Panc1 (cell line): ENCODE measurements around the gene JOSD1. TPM values are rescaled to one million over a fixed set of nuclear protein-coding genes. Genes with fewer than 3 reads are reported as not detected.

Source experiments
- ATAC-seq: fragments of 200-7000 bp; cut with Tn5 transposase; 2 replicates; pipeline ENCODE4 v1.9.1; 2020; ENCODE audit warnings: mild to moderate bottlenecking, moderate library complexity
- BruUV-seq: library from RNA; stranded (reverse); fragments of 400-500 nt; replicated peaks from 2 replicates; lab custom pipeline; 2021; lab: Mats Ljungman, UMichigan
- CTCF ChIA-PET: fragments of 300-600 bp; sonication (Branson Sonifier 250); formaldehyde crosslinking; loops from one replicate; lab custom pipeline; 2022; ENCODE audit warnings: antibody characterized with exemption; lab: Charles Lee
- POLR2A ChIA-PET: fragments of 300-600 bp; sonication (Branson Sonifier 250); formaldehyde crosslinking; loops from one replicate; lab custom pipeline; 2022; ENCODE audit warnings: antibody characterized with exemption; lab: Charles Lee
- DNase-seq: peaks from one replicate; pipeline ENCODE4 v3.0.0-alpha.2; 2010; ENCODE audit warnings: low read depth, low spot score
- H3K27ac ChIP-seq: 2 replicates; pipeline ENCODE4 v1.5.1; 2011; ENCODE audit warnings: mild to moderate bottlenecking, low read length, inconsistent platforms
- H3K27me3 ChIP-seq: fragments of 200-500 bp; sonication (Bioruptor generic); 2 replicates; pipeline ENCODE4 v1.6.0; 2014; ENCODE audit warnings: low read length, inconsistent platforms; ENCODE audit not compliant: control insufficient read depth, insufficient read depth
- H3K36me3 ChIP-seq: fragments of 200-500 bp; sonication (Bioruptor generic); 2 replicates; pipeline ENCODE4 v1.5.1; 2014; ENCODE audit warnings: inconsistent platforms, mild to moderate bottlenecking, low read length, moderate library complexity; ENCODE audit not compliant: control insufficient read depth, insufficient read depth
- H3K4me1 ChIP-seq: 2 replicates; pipeline ENCODE4 v1.5.1; 2011; ENCODE audit warnings: inconsistent platforms, mild to moderate bottlenecking, low read length, moderate library complexity; ENCODE audit not compliant: control insufficient read depth, insufficient read depth
- H3K4me3 ChIP-seq, 2 experiments: 2 replicates each; pipeline ENCODE4 v1.5.1; 2011 to 2012; ENCODE audit warnings: low read depth in 2 of 2, low read length in 2 of 2, mild to moderate bottlenecking in 2 of 2, inconsistent platforms in 1 of 2, moderate library complexity in 1 of 2
- H3K9me3 ChIP-seq: fragments of 200-500 bp; sonication (Bioruptor generic); 2 replicates; pipeline ENCODE4 v1.5.1; 2014; ENCODE audit warnings: low read depth, mild to moderate bottlenecking, inconsistent platforms, low read length, moderate library complexity; ENCODE audit not compliant: control insufficient read depth, insufficient read depth
- POLR2AphosphoS5 ChIP-seq: IDR thresholded peaks from 2 replicates; pipeline ENCODE4 v1.6.1; 2012; ENCODE audit warnings: mild to moderate bottlenecking, low read depth, low read length, moderate library complexity
- SIN3A ChIP-seq: IDR thresholded peaks from 2 replicates; pipeline ENCODE4 v1.6.1; 2012; ENCODE audit warnings: low read depth, mild to moderate bottlenecking, low read length, moderate library complexity, borderline replicate concordance; ENCODE audit not compliant: insufficient read depth
- TCF7L2 ChIP-seq: IDR thresholded peaks from 2 replicates; pipeline ENCODE4 v1.6.1; 2011; ENCODE audit warnings: mild to moderate bottlenecking, low read depth, low read length, inconsistent platforms
- in situ Hi-C: cut with HindIII; loops from 2 replicates; pipeline ENCODE4 v1.10.0; 2016; ENCODE audit warnings: low sequenced_read_pairs, low pct_unique_long_range_greater_than_20kb
- intact Hi-C: fragments of 100-400 bp; cut with micrococcal nuclease; formaldehyde crosslinking; loops from one replicate; pipeline ENCODE4 v1.10.0; 2022; ENCODE audit not compliant: unreplicated experiment
- total RNA-seq: library from RNA; stranded (reverse); gene quantifications from one replicate; pipeline ENCODE4 v1.2.1, GENCODE V29; 2021; ENCODE audit not compliant: unreplicated experiment
- TF ChIP-seq, protein P1 (sequence below), 2 experiments: IDR thresholded peaks; 2 replicates each; pipeline ENCODE4 v1.6.1; 2011 to 2012; ENCODE audit warnings: low read depth in 2 of 2, control low read depth in 1 of 2, low read length in 1 of 2, mild to moderate bottlenecking in 1 of 2, moderate library complexity in 1 of 2; ENCODE audit not compliant: insufficient read depth in 1 of 2
- TF ChIP-seq, protein P2 (sequence below): fragments of 450-650 bp; IDR thresholded peaks from 2 replicates; pipeline ENCODE4 v1.5.1; 2017; ENCODE audit warnings: mild to moderate bottlenecking

JOSD1 gene
- total RNA-seq, 1 experiment from 2014 or later, result 35.1 TPM

DNA sequence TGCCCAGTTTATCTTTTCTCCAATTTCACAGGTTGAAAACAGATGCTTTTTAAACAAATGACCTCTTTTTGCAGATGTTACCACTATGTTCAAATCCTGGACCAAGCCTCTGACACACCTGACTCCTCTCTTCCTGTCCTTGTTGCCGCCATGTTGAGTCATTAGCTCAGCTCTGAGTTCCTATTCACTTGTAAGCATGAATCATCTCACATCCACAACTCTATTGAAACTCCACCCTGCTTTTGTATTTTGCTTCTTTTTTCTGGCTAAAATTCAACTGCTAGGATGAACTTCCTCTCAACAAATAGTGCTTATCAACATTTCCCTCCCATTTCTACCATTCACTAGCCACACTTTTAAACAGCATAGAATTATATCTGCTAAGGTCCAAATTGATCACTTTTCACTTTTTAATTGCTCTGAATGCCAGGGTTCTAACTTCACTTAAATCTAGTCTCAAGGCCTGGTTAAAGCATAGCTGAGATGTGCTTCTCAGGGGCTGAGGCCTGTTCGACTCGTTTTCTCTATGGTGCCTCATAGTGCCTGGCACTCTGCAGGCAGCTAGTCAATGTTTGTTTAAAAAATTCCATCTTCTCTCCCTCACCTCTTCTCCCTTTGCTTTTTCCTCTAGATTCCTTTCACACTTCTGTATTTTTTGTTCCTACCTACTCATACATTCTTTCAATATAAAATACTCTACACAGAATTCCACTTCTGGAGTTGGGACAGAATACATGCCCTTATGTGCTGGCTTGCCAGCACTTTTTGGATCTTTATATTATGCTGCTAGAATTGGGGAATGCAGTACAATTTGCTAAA is 3.9 kb downstream of the JOSD1 start:
- DNase-seq (no peak), ATAC-seq (no peak)
- TF ChIP-seq, protein P1, sequence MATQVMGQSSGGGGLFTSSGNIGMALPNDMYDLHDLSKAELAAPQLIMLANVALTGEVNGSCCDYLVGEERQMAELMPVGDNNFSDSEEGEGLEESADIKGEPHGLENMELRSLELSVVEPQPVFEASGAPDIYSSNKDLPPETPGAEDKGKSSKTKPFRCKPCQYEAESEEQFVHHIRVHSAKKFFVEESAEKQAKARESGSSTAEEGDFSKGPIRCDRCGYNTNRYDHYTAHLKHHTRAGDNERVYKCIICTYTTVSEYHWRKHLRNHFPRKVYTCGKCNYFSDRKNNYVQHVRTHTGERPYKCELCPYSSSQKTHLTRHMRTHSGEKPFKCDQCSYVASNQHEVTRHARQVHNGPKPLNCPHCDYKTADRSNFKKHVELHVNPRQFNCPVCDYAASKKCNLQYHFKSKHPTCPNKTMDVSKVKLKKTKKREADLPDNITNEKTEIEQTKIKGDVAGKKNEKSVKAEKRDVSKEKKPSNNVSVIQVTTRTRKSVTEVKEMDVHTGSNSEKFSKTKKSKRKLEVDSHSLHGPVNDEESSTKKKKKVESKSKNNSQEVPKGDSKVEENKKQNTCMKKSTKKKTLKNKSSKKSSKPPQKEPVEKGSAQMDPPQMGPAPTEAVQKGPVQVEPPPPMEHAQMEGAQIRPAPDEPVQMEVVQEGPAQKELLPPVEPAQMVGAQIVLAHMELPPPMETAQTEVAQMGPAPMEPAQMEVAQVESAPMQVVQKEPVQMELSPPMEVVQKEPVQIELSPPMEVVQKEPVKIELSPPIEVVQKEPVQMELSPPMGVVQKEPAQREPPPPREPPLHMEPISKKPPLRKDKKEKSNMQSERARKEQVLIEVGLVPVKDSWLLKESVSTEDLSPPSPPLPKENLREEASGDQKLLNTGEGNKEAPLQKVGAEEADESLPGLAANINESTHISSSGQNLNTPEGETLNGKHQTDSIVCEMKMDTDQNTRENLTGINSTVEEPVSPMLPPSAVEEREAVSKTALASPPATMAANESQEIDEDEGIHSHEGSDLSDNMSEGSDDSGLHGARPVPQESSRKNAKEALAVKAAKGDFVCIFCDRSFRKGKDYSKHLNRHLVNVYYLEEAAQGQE (IDR thresholded peaks at IDR 0.05; ENCODE audit: insufficient read depth in 1 of 2, low read depth in 2 of 2, low read length in 1 of 2), result no peak
- TF ChIP-seq SIN3A (no peak), POLR2AphosphoS5 (no peak), TCF7L2 (no peak)
- TF ChIP-seq, protein P2, sequence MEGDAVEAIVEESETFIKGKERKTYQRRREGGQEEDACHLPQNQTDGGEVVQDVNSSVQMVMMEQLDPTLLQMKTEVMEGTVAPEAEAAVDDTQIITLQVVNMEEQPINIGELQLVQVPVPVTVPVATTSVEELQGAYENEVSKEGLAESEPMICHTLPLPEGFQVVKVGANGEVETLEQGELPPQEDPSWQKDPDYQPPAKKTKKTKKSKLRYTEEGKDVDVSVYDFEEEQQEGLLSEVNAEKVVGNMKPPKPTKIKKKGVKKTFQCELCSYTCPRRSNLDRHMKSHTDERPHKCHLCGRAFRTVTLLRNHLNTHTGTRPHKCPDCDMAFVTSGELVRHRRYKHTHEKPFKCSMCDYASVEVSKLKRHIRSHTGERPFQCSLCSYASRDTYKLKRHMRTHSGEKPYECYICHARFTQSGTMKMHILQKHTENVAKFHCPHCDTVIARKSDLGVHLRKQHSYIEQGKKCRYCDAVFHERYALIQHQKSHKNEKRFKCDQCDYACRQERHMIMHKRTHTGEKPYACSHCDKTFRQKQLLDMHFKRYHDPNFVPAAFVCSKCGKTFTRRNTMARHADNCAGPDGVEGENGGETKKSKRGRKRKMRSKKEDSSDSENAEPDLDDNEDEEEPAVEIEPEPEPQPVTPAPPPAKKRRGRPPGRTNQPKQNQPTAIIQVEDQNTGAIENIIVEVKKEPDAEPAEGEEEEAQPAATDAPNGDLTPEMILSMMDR, result no peak
- in situ Hi-C loops, result no loop called here
- Histone ChIP-seq H3K27me3 (no peaks in the 10 kb centered on the region), H3K36me3 (no peaks in the 10 kb centered on the region; the same call in 1 of the 2 replicates), H3K9me3 (no peaks in the 10 kb centered on the region), H3K4me1 (peaks cover 19% of the 10 kb centered on the region), H3K4me3 (peak overlapping the region; percentile 21 to 75; a peak in 2 of 4 replicates), H3K27ac (peak overlapping the region; percentile 46)
- intact Hi-C loops, result no loop called here
- CTCF ChIA-PET, result no interaction called here
- BruUV-seq, result no TSS peak
- POLR2A ChIA-PET, result no interaction called here

DNA sequence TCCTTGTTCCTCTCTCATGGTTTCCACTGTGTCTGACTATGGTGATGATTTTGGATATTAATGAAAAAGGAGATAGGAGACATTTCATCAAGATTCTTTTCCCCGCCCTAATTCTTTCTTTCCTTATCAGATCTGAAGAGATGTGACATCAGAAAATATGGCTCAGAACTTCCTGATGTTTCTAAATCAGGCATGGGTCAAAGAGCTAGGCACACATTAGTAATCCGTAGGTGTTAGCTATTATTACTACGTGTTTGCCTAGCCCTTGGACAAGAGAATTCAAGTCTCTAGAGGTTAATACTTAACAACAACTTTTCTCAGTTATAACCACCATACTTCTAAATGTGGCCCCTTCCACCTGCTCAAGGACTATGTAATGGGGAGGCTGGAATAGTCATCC is 5.8 kb downstream of the JOSD1 start:
- TF ChIP-seq, protein P2, result no peak
- TF ChIP-seq, protein P1 (IDR thresholded peaks at IDR 0.05; ENCODE audit: insufficient read depth in 1 of 2, low read depth in 2 of 2, low read length in 1 of 2), result no peak
- TF ChIP-seq SIN3A, result no peak
- TF ChIP-seq TCF7L2, result no peak
- no peak for TF ChIP-seq POLR2AphosphoS5
- no peak overlapping the region for H3K27ac ChIP-seq
- intact Hi-C loops (no loop called here), in situ Hi-C loops (no loop called here)
- no peaks in the 10 kb centered on the region for H3K36me3 ChIP-seq
- no TSS peak for BruUV-seq
- no peaks in the 10 kb centered on the region for H3K9me3 ChIP-seq
- peaks cover 19% of the 10 kb centered on the region for H3K4me1 ChIP-seq
- DNase-seq (no peak), ATAC-seq (no peak)
- H3K27me3 ChIP-seq, result no peaks in the 10 kb centered on the region
- ChIA-PET CTCF (interaction anchor here (0.7 kb wide), 1 partner anchor 14 kb away, joined by 4 read pairs; no protein-coding TSS in a partner anchor), POLR2A (no interaction called here)
- H3K4me3 ChIP-seq, result no peak overlapping the region
